Measurements from ENCODE around the gene SCO2. TPM values are rescaled to one million over a fixed set of nuclear protein-coding genes. Genes with fewer than 3 reads are reported as not detected.

SCO2 gene
- total and polyA plus RNA-seq, 2 of the 13 experiments (the other 11 are each of a cell fraction or from before 2014, with no cell fraction given), result 0.32 to 3.7 TPM

- no peak for TF ChIP-seq BRCA1 (CRISPR knock-in tag; IDR thresholded peaks at IDR 0.05)
- 0 out of 2 replicates have a peak, but pooled peaks have one; percentile 38 for TF ChIP-seq EED (CRISPR knock-in tag; IDR thresholded peaks at IDR 0.05)
- no peak for TF ChIP-seq CCDC6 (CRISPR knock-in tag; IDR thresholded peaks at IDR 0.05)
- no peak for TF ChIP-seq ZNF451 (CRISPR knock-in tag; IDR thresholded peaks at IDR 0.05)
- no peak for TF ChIP-seq ZFP36 (IDR thresholded peaks at IDR 0.05; ENCODE audit: borderline replicate concordance, low read depth, low read length, partially characterized antibody)
- TF ChIP-seq NCOR1 (IDR thresholded peaks at IDR 0.05; ENCODE audit: borderline replicate concordance, low read length), result no peak
- TF ChIP-seq ZNF143 (CRISPR knock-in tag; IDR thresholded peaks at IDR 0.05), result peak; percentile 2; the same call in 1 of the 2 replicates
- TF ChIP-seq POGK (CRISPR knock-in tag; conservative IDR thresholded peaks at IDR 0.05), result no peak
- TF ChIP-seq PCBP2 (optimal IDR thresholded peaks at IDR 0.05; ENCODE audit: low read depth, low read length, poor library complexity, severe bottlenecking), result no peak
- no peak for TF ChIP-seq NPAS2 (CRISPR knock-in tag; IDR thresholded peaks at IDR 0.05; ENCODE audit: borderline replicate concordance)
- no peak; the same call in none of the 2 replicates for TF ChIP-seq ZNF788 (CRISPR knock-in tag; IDR thresholded peaks at IDR 0.05; ENCODE audit: borderline replicate concordance)
- TF ChIP-seq RXRB (CRISPR knock-in tag; IDR thresholded peaks at IDR 0.05; ENCODE audit: borderline replicate concordance), result no peak; the same call in 1 of the 2 replicates
- no peak for TF ChIP-seq RNF2 (conservative IDR thresholded peaks at IDR 0.05; ENCODE audit: low read depth)
- no peak for TF ChIP-seq ZNF296 (CRISPR knock-in tag; conservative IDR thresholded peaks at IDR 0.05)
- no peak for TF ChIP-seq ATF6 (CRISPR knock-in tag; conservative IDR thresholded peaks at IDR 0.05)
- peak; percentile 69; the same call in 1 of the 2 replicates for TF ChIP-seq NR2C2 (CRISPR knock-in tag; IDR thresholded peaks at IDR 0.05; ENCODE audit: borderline replicate concordance)
- TF ChIP-seq, protein P1, sequence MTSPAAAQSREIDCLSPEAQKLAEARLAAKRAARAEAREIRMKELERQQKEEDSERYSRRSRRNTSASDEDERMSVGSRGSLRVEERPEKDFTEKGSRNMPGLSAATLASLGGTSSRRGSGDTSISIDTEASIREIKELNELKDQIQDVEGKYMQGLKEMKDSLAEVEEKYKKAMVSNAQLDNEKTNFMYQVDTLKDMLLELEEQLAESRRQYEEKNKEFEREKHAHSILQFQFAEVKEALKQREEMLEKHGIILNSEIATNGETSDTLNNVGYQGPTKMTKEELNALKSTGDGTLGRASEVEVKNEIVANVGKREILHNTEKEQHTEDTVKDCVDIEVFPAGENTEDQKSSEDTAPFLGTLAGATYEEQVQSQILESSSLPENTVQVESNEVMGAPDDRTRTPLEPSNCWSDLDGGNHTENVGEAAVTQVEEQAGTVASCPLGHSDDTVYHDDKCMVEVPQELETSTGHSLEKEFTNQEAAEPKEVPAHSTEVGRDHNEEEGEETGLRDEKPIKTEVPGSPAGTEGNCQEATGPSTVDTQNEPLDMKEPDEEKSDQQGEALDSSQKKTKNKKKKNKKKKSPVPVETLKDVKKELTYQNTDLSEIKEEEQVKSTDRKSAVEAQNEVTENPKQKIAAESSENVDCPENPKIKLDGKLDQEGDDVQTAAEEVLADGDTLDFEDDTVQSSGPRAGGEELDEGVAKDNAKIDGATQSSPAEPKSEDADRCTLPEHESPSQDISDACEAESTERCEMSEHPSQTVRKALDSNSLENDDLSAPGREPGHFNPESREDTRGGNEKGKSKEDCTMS (CRISPR knock-in tag; conservative IDR thresholded peaks at IDR 0.05), result no peak
- TF ChIP-seq ZNF629 (CRISPR knock-in tag; conservative IDR thresholded peaks at IDR 0.05), result no peak
- TF ChIP-seq, protein P2, sequence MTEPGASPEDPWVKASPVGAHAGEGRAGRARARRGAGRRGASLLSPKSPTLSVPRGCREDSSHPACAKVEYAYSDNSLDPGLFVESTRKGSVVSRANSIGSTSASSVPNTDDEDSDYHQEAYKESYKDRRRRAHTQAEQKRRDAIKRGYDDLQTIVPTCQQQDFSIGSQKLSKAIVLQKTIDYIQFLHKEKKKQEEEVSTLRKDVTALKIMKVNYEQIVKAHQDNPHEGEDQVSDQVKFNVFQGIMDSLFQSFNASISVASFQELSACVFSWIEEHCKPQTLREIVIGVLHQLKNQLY (CRISPR knock-in tag; IDR thresholded peaks at IDR 0.05), result no peak
- no peak for TF ChIP-seq ZNF563 (CRISPR knock-in tag; IDR thresholded peaks at IDR 0.05)
- no peak for TF ChIP-seq HDAC6 (IDR thresholded peaks at IDR 0.05; ENCODE audit: low read depth, low read length)
Measured at GRCh38 chr22:50530877-50531545, 5.6 kb upstream of the SCO2 start (continued).

Measured in HepG2 (cell line).